Liver (tissue), 9 donors: Measurements from ENCODE around the gene ZSCAN22. TPM values are rescaled to one million over a fixed set of nuclear protein-coding genes. Genes with fewer than 3 reads are reported as not detected.

Source experiments
- DNase-seq: peaks from one replicate; pipeline ENCODE4 v3.0.0-alpha.2; 2017; ENCODE audit warnings: low spot score
- H3K27ac ChIP-seq, 2 donors: one replicate each; pipeline ENCODE4 v1.7.0; 2013; ENCODE audit warnings: inconsistent platforms in 2 of 2, low read length in 2 of 2, control low read depth in 1 of 2, low read depth in 1 of 2, mild to moderate bottlenecking in 1 of 2
- H3K27me3 ChIP-seq, 4 donors: one replicate each; pipeline versions ENCODE4 v1.6.1 to v1.7.0; 2013; ENCODE audit warnings: low read length in 3 of 4, inconsistent platforms in 1 of 4, mild to moderate bottlenecking in 1 of 4, moderate library complexity in 1 of 4; ENCODE audit not compliant: control insufficient read depth in 4 of 4, insufficient read depth in 4 of 4
- H3K36me3 ChIP-seq, 4 donors: one replicate each; pipeline versions ENCODE4 v1.6.1 to v1.7.0; 2013; ENCODE audit warnings: low read length in 3 of 4, mild to moderate bottlenecking in 3 of 4, low read depth in 1 of 4, moderate library complexity in 1 of 4; ENCODE audit not compliant: control insufficient read depth in 4 of 4, insufficient read depth in 3 of 4
- H3K4me1 ChIP-seq, 4 donors: one replicate each; pipeline versions ENCODE4 v1.6.1 to v1.7.0; 2013; ENCODE audit warnings: low read length in 3 of 4, mild to moderate bottlenecking in 3 of 4, moderate library complexity in 1 of 4; ENCODE audit not compliant: control insufficient read depth in 4 of 4, insufficient read depth in 4 of 4
- H3K4me3 ChIP-seq, 3 donors: one replicate each; pipeline versions ENCODE4 v1.6.1 to v1.7.0; 2013; ENCODE audit warnings: low read length in 3 of 3, control low read depth in 1 of 3, low read depth in 1 of 3, mild to moderate bottlenecking in 1 of 3
- H3K9ac ChIP-seq, 2 donors: one replicate each; pipeline ENCODE4 v1.7.0; 2013; ENCODE audit warnings: low read length in 2 of 2, mild to moderate bottlenecking in 2 of 2, moderate library complexity in 2 of 2, control low read depth in 1 of 2, low read depth in 1 of 2
- H3K9me3 ChIP-seq, 4 donors: one replicate each; pipeline versions ENCODE4 v1.6.1 to v1.7.0; 2013; ENCODE audit warnings: low read length in 3 of 4; ENCODE audit not compliant: control insufficient read depth in 4 of 4
- EGR1 ChIP-seq, 2 donors: IDR thresholded peaks; 2 replicates each; pipeline ENCODE4 v1.6.1; 2016 to 2018; ENCODE audit warnings: antibody characterized with exemption in 2 of 2, low read depth in 2 of 2
- FOXA1 ChIP-seq: IDR thresholded peaks from 2 replicates; pipeline ENCODE4 v1.6.1; 2016; ENCODE audit warnings: antibody characterized with exemption
- FOXA2 ChIP-seq: IDR thresholded peaks from 2 replicates; pipeline ENCODE4 v1.6.1; 2016; ENCODE audit warnings: antibody characterized with exemption
- GABPA ChIP-seq, 2 donors: IDR thresholded peaks in 1 of 2; conservative IDR thresholded peaks in 1 of 2; 2 replicates each; pipeline ENCODE4 v1.6.1; 2016; ENCODE audit warnings: antibody characterized with exemption in 2 of 2, mild to moderate bottlenecking in 1 of 2, moderate library complexity in 1 of 2
- HNF4A ChIP-seq, 2 donors: conservative IDR thresholded peaks; 2 replicates each; pipeline ENCODE4 v1.6.1; 2016; ENCODE audit warnings: antibody characterized with exemption in 2 of 2, mild to moderate bottlenecking in 2 of 2
- HNF4G ChIP-seq: IDR thresholded peaks from 2 replicates; pipeline ENCODE4 v1.6.1; 2016; ENCODE audit warnings: antibody characterized with exemption
- JUND ChIP-seq, 2 donors: IDR thresholded peaks; 2 replicates each; pipeline ENCODE4 v1.6.1; 2016; ENCODE audit warnings: antibody characterized with exemption in 2 of 2
- NR2F2 ChIP-seq: IDR thresholded peaks from 2 replicates; pipeline ENCODE4 v1.6.1; 2016; ENCODE audit warnings: antibody characterized with exemption
- RAD21 ChIP-seq, 2 donors: IDR thresholded peaks; 2 replicates each; pipeline ENCODE4 v1.6.1; 2016; ENCODE audit warnings: antibody characterized with exemption in 2 of 2, mild to moderate bottlenecking in 2 of 2
- RXRA ChIP-seq, 2 donors: IDR thresholded peaks; 2 replicates each; pipeline ENCODE4 v1.6.1; 2017 to 2018; ENCODE audit warnings: antibody characterized with exemption in 2 of 2, mild to moderate bottlenecking in 1 of 2
- SP1 ChIP-seq: IDR thresholded peaks from 2 replicates; pipeline ENCODE4 v1.6.1; 2018; ENCODE audit warnings: antibody characterized with exemption, mild to moderate bottlenecking
- TAF1 ChIP-seq: conservative IDR thresholded peaks from 2 replicates; pipeline ENCODE4 v1.6.1; 2016; ENCODE audit warnings: antibody characterized with exemption, mild to moderate bottlenecking
- YY1 ChIP-seq: IDR thresholded peaks from 2 replicates; pipeline ENCODE4 v1.6.1; 2016; ENCODE audit warnings: antibody characterized with exemption, mild to moderate bottlenecking
- WGBS: extraction: QIAGEN DNeasy Blood & Tissue Kit; methylation state at CpG from one replicate; pipeline ENCODE4 v1.1.7; 2013; 5-methylcytosine and 5-hydroxymethylcytosine counted together
- polyA plus RNA-seq, 2 donors: library from polyadenylated mRNA; stranded (reverse) in 1 of 2; unstranded in 1 of 2; fragments of 200-250 nt in 1 of 2; fragments of >200 nt in 1 of 2; fragmentation: Nextera tagmentation in 1 of 2; extraction: Ambion mirVana in 1 of 2; gene quantifications; one replicate each; pipeline versions ENCODE4 v1.2.1 to v1.2.3, GENCODE V29; 2013 to 2015
- total RNA-seq, 2 donors: library from RNA; depleted of rRNA; stranded (reverse); fragments of >200 nt; gene quantifications; one replicate each; pipeline ENCODE4 v1.2.3, GENCODE V29; 2014
- TF ChIP-seq, protein P1 (sequence below): fragments of 150-350 bp; IDR thresholded peaks from 2 replicates; pipeline ENCODE4 v1.5.1; 2017; ENCODE audit warnings: improper control_type of control experiment, low read depth, low read length; ENCODE audit not compliant: missing input control
- TF ChIP-seq, protein P2 (sequence below): IDR thresholded peaks from 2 replicates; pipeline ENCODE4 v1.6.1; 2016; ENCODE audit warnings: antibody characterized with exemption
- TF ChIP-seq, protein P3 (sequence below): IDR thresholded peaks from 2 replicates; pipeline ENCODE4 v1.6.1; 2016; ENCODE audit warnings: antibody characterized with exemption, mild to moderate bottlenecking
- TF ChIP-seq, protein P4 (sequence below): IDR thresholded peaks from 2 replicates; pipeline ENCODE4 v1.6.1; 2016; ENCODE audit warnings: antibody characterized with exemption
- TF ChIP-seq, protein P5 (sequence below): IDR thresholded peaks from 2 replicates; pipeline ENCODE4 v1.6.1; 2016; ENCODE audit warnings: antibody characterized with exemption
- donor health status: healthy.
- donor health status: healthy.
- donor health status: healthy.
- donor health status: healthy.
- donor health status: healthy.

ZSCAN22 gene
- total and polyA plus RNA-seq, 4 donors: 0.88 to 3.5 (median 2.0) TPM

DNA sequence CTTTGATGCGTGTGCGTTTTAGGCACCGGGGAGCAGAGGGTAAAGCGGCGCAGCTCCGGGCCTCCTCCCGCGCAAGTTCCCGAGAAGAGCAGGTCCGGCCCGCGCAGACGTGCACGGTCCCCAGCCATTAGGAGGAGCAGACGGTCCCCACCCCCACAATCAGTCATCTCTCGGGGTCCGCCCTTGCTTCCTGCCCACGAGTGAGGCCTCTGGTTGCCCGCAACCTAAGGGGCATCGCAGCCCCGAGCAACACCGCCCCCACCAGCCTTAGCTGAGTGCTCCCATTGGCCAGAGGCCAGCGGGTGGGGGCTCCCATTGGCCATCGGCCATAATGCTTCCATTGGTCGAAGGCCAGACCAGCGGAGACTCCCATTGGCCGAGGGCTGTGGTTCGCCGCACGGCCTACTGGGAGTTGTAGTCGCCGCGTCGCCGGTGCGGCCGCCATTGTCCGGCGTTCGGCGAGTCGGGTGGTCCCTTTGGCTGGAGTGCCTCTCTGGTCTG, 48.2 kb upstream of the ZSCAN22 start, which contains the start of gene ZNF8:
Gene ZNF8 (plus strand): TSS at position 415 of the 501 bp plus-strand sequence. CDS start 127 bp downstream, outside the sequence.
- peak; percentile 99 for DNase-seq
- H3K4me1 ChIP-seq: peaks cover 4 to 8% (median 5%) of the 10 kb centered on the region in 4 donors
- peak within 1 kb of the TSS; percentile 72 to 92 for H3K9ac ChIP-seq
- TF ChIP-seq SP1 (peak; percentile 95), FOXA1 (peak; percentile 13), RAD21 (IDR thresholded peaks at IDR 0.05) (peak; percentile 13 to 22), EGR1 (IDR thresholded peaks at IDR 0.05; ENCODE audit: low read depth in 2 of 2) (peak in 1 of 2 donors; percentile 62), GABPA (IDR thresholded peaks at IDR 0.05 in 1 of 2, conservative IDR thresholded peaks at IDR 0.05 in 1 of 2) (peak in 1 of 2 donors; percentile 79), YY1 (peak; percentile 99), HNF4A (conservative IDR thresholded peaks at IDR 0.05) (peak; percentile 1 to 24), FOXA2 (no peak), TAF1 (no peak), HNF4G (no peak), NR2F2 (peak; percentile 74), RXRA (IDR thresholded peaks at IDR 0.05) (peak; percentile 44 to 62), JUND (IDR thresholded peaks at IDR 0.05) (peak in 1 of 2 donors; percentile 10)
- TF ChIP-seq, protein P1, sequence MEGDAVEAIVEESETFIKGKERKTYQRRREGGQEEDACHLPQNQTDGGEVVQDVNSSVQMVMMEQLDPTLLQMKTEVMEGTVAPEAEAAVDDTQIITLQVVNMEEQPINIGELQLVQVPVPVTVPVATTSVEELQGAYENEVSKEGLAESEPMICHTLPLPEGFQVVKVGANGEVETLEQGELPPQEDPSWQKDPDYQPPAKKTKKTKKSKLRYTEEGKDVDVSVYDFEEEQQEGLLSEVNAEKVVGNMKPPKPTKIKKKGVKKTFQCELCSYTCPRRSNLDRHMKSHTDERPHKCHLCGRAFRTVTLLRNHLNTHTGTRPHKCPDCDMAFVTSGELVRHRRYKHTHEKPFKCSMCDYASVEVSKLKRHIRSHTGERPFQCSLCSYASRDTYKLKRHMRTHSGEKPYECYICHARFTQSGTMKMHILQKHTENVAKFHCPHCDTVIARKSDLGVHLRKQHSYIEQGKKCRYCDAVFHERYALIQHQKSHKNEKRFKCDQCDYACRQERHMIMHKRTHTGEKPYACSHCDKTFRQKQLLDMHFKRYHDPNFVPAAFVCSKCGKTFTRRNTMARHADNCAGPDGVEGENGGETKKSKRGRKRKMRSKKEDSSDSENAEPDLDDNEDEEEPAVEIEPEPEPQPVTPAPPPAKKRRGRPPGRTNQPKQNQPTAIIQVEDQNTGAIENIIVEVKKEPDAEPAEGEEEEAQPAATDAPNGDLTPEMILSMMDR: no peak
- TF ChIP-seq, protein P2, sequence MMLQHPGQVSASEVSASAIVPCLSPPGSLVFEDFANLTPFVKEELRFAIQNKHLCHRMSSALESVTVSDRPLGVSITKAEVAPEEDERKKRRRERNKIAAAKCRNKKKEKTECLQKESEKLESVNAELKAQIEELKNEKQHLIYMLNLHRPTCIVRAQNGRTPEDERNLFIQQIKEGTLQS: no peak
- TF ChIP-seq, protein P3, sequence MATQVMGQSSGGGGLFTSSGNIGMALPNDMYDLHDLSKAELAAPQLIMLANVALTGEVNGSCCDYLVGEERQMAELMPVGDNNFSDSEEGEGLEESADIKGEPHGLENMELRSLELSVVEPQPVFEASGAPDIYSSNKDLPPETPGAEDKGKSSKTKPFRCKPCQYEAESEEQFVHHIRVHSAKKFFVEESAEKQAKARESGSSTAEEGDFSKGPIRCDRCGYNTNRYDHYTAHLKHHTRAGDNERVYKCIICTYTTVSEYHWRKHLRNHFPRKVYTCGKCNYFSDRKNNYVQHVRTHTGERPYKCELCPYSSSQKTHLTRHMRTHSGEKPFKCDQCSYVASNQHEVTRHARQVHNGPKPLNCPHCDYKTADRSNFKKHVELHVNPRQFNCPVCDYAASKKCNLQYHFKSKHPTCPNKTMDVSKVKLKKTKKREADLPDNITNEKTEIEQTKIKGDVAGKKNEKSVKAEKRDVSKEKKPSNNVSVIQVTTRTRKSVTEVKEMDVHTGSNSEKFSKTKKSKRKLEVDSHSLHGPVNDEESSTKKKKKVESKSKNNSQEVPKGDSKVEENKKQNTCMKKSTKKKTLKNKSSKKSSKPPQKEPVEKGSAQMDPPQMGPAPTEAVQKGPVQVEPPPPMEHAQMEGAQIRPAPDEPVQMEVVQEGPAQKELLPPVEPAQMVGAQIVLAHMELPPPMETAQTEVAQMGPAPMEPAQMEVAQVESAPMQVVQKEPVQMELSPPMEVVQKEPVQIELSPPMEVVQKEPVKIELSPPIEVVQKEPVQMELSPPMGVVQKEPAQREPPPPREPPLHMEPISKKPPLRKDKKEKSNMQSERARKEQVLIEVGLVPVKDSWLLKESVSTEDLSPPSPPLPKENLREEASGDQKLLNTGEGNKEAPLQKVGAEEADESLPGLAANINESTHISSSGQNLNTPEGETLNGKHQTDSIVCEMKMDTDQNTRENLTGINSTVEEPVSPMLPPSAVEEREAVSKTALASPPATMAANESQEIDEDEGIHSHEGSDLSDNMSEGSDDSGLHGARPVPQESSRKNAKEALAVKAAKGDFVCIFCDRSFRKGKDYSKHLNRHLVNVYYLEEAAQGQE: peak; percentile 44
- TF ChIP-seq, protein P4, sequence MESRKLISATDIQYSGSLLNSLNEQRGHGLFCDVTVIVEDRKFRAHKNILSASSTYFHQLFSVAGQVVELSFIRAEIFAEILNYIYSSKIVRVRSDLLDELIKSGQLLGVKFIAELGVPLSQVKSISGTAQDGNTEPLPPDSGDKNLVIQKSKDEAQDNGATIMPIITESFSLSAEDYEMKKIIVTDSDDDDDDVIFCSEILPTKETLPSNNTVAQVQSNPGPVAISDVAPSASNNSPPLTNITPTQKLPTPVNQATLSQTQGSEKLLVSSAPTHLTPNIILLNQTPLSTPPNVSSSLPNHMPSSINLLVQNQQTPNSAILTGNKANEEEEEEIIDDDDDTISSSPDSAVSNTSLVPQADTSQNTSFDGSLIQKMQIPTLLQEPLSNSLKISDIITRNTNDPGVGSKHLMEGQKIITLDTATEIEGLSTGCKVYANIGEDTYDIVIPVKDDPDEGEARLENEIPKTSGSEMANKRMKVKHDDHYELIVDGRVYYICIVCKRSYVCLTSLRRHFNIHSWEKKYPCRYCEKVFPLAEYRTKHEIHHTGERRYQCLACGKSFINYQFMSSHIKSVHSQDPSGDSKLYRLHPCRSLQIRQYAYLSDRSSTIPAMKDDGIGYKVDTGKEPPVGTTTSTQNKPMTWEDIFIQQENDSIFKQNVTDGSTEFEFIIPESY: peak; percentile 84
- TF ChIP-seq, protein P5, sequence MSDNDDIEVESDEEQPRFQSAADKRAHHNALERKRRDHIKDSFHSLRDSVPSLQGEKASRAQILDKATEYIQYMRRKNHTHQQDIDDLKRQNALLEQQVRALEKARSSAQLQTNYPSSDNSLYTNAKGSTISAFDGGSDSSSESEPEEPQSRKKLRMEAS: peak; percentile 56
- H3K9me3 ChIP-seq: peaks cover 5 to 19% (median 17%) of the 10 kb centered on the region in 4 donors
- peaks cover 2 to 9% (median 5%) of the 10 kb centered on the region in 4 donors for H3K36me3 ChIP-seq
- H3K4me3 ChIP-seq: peak within 1 kb of the TSS; percentile 81 to 96 (median 90)
- peak within 1 kb of the TSS; percentile 81 to 90 for H3K27ac ChIP-seq
- H3K27me3 ChIP-seq: no peaks in the 10 kb centered on the region
- WGBS: under 1% methylated on average over 42 of the region's 42 CpGs
